ENCODE data around the gene AKAP6. TPM values are rescaled to one million over a fixed set of nuclear protein-coding genes. Genes with fewer than 3 reads are reported as not detected.

The AKAP6 gene
- total and polyA plus RNA-seq, 4 donors, result 0.42 to 3.2 (median 1.7) TPM

DNA sequence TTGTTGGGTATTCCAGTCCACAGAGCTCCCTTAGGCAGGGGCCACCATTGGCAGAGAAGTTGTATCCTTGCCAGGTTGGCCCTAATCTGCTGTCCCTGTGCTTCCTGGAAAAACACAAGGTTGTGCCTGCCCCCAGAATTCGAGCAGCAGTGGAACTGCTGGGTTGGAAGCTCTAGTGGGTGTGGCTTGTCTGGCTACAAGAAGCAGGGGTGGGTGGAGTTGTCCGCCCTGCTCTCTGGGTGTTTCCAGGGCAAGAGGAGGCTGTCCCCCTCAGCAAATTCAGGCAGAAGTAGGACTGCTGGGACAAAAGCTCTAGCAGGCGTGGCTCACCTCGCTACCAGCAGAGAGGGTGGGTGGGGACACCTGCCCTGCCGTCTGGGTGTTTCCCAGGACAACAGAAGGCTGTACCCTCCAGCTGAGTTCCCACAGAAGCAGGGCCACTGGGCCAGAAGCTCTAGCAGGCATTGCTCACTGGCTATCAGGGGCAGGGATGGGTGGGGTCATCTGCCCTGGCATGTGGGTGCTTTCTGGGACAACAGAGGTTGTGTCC is 536.8 kb downstream of the AKAP6 start:
- Histone ChIP-seq H3K4me1 (ENCODE audit: control insufficient read depth in 4 of 4, insufficient read depth in 4 of 4, low read length in 3 of 4) (no peaks in the 10 kb centered on the region), H3K27me3 (ENCODE audit: control insufficient read depth in 4 of 4, insufficient read depth in 4 of 4, low read length in 3 of 4) (no peaks in the 10 kb centered on the region), H3K27ac (ENCODE audit: low read depth in 1 of 2, low read length in 2 of 2) (no peak overlapping the region), H3K9me3 (ENCODE audit: control insufficient read depth in 4 of 4, low read length in 3 of 4) (no peaks in the 10 kb centered on the region), H3K9ac (ENCODE audit: low read depth in 1 of 2, low read length in 2 of 2) (no peak overlapping the region), H3K36me3 (ENCODE audit: control insufficient read depth in 4 of 4, insufficient read depth in 3 of 4, low read depth in 1 of 4, low read length in 3 of 4) (no peaks in the 10 kb centered on the region), H3K4me3 (ENCODE audit: low read depth in 1 of 3, low read length in 3 of 3) (no peak overlapping the region)
- no peak for DNase-seq (ENCODE audit: low spot score)
- 57% methylated on average over 5 of the region's 5 CpGs for WGBS
- TF ChIP-seq NR2F2 (IDR thresholded peaks at IDR 0.05) (no peak), TAF1 (conservative IDR thresholded peaks at IDR 0.05) (no peak), FOXA1 (IDR thresholded peaks at IDR 0.05) (no peak), JUND (IDR thresholded peaks at IDR 0.05) (no peak), RXRA (IDR thresholded peaks at IDR 0.05) (no peak), RAD21 (IDR thresholded peaks at IDR 0.05) (no peak), HNF4A (conservative IDR thresholded peaks at IDR 0.05) (no peak), SP1 (IDR thresholded peaks at IDR 0.05) (no peak), HNF4G (IDR thresholded peaks at IDR 0.05) (no peak), EGR1 (IDR thresholded peaks at IDR 0.05; ENCODE audit: low read depth in 2 of 2) (no peak), FOXA2 (IDR thresholded peaks at IDR 0.05) (no peak), GABPA (IDR thresholded peaks at IDR 0.05 in 1 of 2, conservative IDR thresholded peaks at IDR 0.05 in 1 of 2) (no peak), YY1 (IDR thresholded peaks at IDR 0.05) (no peak)
- TF ChIP-seq, protein P1, sequence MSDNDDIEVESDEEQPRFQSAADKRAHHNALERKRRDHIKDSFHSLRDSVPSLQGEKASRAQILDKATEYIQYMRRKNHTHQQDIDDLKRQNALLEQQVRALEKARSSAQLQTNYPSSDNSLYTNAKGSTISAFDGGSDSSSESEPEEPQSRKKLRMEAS (IDR thresholded peaks at IDR 0.05), result no peak
- TF ChIP-seq, protein P2, sequence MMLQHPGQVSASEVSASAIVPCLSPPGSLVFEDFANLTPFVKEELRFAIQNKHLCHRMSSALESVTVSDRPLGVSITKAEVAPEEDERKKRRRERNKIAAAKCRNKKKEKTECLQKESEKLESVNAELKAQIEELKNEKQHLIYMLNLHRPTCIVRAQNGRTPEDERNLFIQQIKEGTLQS (IDR thresholded peaks at IDR 0.05), result no peak
- TF ChIP-seq, protein P3, sequence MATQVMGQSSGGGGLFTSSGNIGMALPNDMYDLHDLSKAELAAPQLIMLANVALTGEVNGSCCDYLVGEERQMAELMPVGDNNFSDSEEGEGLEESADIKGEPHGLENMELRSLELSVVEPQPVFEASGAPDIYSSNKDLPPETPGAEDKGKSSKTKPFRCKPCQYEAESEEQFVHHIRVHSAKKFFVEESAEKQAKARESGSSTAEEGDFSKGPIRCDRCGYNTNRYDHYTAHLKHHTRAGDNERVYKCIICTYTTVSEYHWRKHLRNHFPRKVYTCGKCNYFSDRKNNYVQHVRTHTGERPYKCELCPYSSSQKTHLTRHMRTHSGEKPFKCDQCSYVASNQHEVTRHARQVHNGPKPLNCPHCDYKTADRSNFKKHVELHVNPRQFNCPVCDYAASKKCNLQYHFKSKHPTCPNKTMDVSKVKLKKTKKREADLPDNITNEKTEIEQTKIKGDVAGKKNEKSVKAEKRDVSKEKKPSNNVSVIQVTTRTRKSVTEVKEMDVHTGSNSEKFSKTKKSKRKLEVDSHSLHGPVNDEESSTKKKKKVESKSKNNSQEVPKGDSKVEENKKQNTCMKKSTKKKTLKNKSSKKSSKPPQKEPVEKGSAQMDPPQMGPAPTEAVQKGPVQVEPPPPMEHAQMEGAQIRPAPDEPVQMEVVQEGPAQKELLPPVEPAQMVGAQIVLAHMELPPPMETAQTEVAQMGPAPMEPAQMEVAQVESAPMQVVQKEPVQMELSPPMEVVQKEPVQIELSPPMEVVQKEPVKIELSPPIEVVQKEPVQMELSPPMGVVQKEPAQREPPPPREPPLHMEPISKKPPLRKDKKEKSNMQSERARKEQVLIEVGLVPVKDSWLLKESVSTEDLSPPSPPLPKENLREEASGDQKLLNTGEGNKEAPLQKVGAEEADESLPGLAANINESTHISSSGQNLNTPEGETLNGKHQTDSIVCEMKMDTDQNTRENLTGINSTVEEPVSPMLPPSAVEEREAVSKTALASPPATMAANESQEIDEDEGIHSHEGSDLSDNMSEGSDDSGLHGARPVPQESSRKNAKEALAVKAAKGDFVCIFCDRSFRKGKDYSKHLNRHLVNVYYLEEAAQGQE (IDR thresholded peaks at IDR 0.05), result no peak
- TF ChIP-seq, protein P4, sequence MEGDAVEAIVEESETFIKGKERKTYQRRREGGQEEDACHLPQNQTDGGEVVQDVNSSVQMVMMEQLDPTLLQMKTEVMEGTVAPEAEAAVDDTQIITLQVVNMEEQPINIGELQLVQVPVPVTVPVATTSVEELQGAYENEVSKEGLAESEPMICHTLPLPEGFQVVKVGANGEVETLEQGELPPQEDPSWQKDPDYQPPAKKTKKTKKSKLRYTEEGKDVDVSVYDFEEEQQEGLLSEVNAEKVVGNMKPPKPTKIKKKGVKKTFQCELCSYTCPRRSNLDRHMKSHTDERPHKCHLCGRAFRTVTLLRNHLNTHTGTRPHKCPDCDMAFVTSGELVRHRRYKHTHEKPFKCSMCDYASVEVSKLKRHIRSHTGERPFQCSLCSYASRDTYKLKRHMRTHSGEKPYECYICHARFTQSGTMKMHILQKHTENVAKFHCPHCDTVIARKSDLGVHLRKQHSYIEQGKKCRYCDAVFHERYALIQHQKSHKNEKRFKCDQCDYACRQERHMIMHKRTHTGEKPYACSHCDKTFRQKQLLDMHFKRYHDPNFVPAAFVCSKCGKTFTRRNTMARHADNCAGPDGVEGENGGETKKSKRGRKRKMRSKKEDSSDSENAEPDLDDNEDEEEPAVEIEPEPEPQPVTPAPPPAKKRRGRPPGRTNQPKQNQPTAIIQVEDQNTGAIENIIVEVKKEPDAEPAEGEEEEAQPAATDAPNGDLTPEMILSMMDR (IDR thresholded peaks at IDR 0.05; ENCODE audit: low read depth, low read length, missing input control), result no peak
- TF ChIP-seq, protein P5, sequence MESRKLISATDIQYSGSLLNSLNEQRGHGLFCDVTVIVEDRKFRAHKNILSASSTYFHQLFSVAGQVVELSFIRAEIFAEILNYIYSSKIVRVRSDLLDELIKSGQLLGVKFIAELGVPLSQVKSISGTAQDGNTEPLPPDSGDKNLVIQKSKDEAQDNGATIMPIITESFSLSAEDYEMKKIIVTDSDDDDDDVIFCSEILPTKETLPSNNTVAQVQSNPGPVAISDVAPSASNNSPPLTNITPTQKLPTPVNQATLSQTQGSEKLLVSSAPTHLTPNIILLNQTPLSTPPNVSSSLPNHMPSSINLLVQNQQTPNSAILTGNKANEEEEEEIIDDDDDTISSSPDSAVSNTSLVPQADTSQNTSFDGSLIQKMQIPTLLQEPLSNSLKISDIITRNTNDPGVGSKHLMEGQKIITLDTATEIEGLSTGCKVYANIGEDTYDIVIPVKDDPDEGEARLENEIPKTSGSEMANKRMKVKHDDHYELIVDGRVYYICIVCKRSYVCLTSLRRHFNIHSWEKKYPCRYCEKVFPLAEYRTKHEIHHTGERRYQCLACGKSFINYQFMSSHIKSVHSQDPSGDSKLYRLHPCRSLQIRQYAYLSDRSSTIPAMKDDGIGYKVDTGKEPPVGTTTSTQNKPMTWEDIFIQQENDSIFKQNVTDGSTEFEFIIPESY (IDR thresholded peaks at IDR 0.05), result no peak
